H1 (cell line): ENCODE results near the gene RADX. TPM values are rescaled to one million over a fixed set of nuclear protein-coding genes. Genes with fewer than 3 reads are reported as not detected.

Experiments
- CTCF ChIA-PET: fragments of 300-600 bp; sonication (Branson Sonifier 250); formaldehyde crosslinking; loops from one replicate; lab custom pipeline; 2021; ENCODE audit not compliant: partially characterized antibody; lab: Charles Lee
- POLR2A ChIA-PET: fragments of 300-600 bp; sonication (Branson Sonifier 250); formaldehyde crosslinking; loops from one replicate; lab custom pipeline; 2021; ENCODE audit warnings: inconsistent platforms; ENCODE audit not compliant: partially characterized antibody; lab: Charles Lee
- DNase-seq, 2 experiments: peaks; one replicate each; pipeline versions ENCODE4 v3.0.0 to v3.0.0-alpha.2; 2010 to 2022; ENCODE audit warnings: low spot score in 2 of 2, low read depth in 1 of 2, mixed read lengths in 1 of 2
- FAIRE-seq: peaks from 2 replicates; lab custom pipeline; 2011; peaks lifted over from hg19 to GRCh38; lab: Jason Lieb, UNC
- H2AFZ ChIP-seq: 2 replicates; pipeline ENCODE4 v1.8.1; 2012; ENCODE audit warnings: low read length, inconsistent platforms
- H2AK5ac ChIP-seq: 2 replicates; pipeline ENCODE4 v1.6.1; 2013; ENCODE audit warnings: low read depth, low read length
- H2BK120ac ChIP-seq: replicated peaks from 2 replicates; pipeline ENCODE3; 2013; ENCODE audit warnings: low read depth, low read length, inconsistent platforms
- H2BK12ac ChIP-seq: 2 replicates; pipeline ENCODE4 v1.6.1; 2013; ENCODE audit warnings: low read depth, low read length
- H2BK15ac ChIP-seq: 2 replicates; pipeline ENCODE4 v1.6.1; 2013; ENCODE audit warnings: low read length
- H2BK20ac ChIP-seq: 2 replicates; pipeline ENCODE4 v1.6.1; 2013; ENCODE audit warnings: low read length
- H2BK5ac ChIP-seq: 2 replicates; pipeline ENCODE4 v1.6.1; 2013; ENCODE audit warnings: low read depth, low read length
- H3K14ac ChIP-seq: 2 replicates; pipeline ENCODE4 v1.6.1; 2013; ENCODE audit warnings: inconsistent platforms; ENCODE audit not compliant: insufficient read length
- H3K18ac ChIP-seq: 2 replicates; pipeline ENCODE4 v1.6.1; 2013; ENCODE audit warnings: low read length; ENCODE audit errors: extremely low read depth
- H3K23ac ChIP-seq: 2 replicates; pipeline ENCODE4 v1.6.1; 2013; ENCODE audit warnings: inconsistent platforms; ENCODE audit not compliant: insufficient read length
- H3K23me2 ChIP-seq: 2 replicates; pipeline ENCODE4 v1.6.1; 2013; ENCODE audit warnings: low read depth, low read length
- H3K27ac ChIP-seq: 2 replicates; pipeline ENCODE4 v1.6.1; 2011; ENCODE audit warnings: low read depth, low read length, inconsistent platforms
- H3K27me3 ChIP-seq, 4 experiments: replicated peaks in 1 of 4; 1 replicate in 1 of 4; 2 replicates in 3 of 4; pipeline versions ENCODE4 v1.6.1 to v1.8.1; 2011 to 2013; ENCODE audit warnings: low read length in 3 of 4, mild to moderate bottlenecking in 3 of 4, inconsistent platforms in 2 of 4, mixed read lengths in 2 of 4, moderate library complexity in 1 of 4; ENCODE audit not compliant: control insufficient read depth in 3 of 4, insufficient read depth in 3 of 4; ENCODE audit errors: extremely low read depth in 1 of 4
- H3K36me3 ChIP-seq, 4 experiments: 2 replicates each; pipeline versions ENCODE4 v1.6.1 to v1.8.1; 2011 to 2013; ENCODE audit warnings: mild to moderate bottlenecking in 4 of 4, low read length in 3 of 4, moderate library complexity in 2 of 4, control low read depth in 1 of 4, inconsistent platforms in 1 of 4; ENCODE audit not compliant: insufficient read depth in 4 of 4, control insufficient read depth in 2 of 4
- H3K4ac ChIP-seq: replicated peaks from 2 replicates; pipeline ENCODE3; 2013; ENCODE audit warnings: low read length, low read depth, mixed read lengths, inconsistent platforms; ENCODE audit not compliant: insufficient read length
- H3K4me1 ChIP-seq, 4 experiments: replicated peaks in 1 of 4; 1 replicate in 1 of 4; 2 replicates in 3 of 4; pipeline versions ENCODE4 v1.6.1 to v1.8.1; 2011 to 2013; ENCODE audit warnings: low read length in 3 of 4, inconsistent platforms in 2 of 4, mixed read lengths in 1 of 4; ENCODE audit not compliant: insufficient read depth in 4 of 4, control insufficient read depth in 3 of 4
- H3K4me2 ChIP-seq, 2 experiments: 2 replicates each; pipeline versions ENCODE4 v1.6.1 to v1.8.1; 2011 to 2013; ENCODE audit warnings: low read depth in 2 of 2, low read length in 2 of 2, control low read depth in 1 of 2, inconsistent platforms in 1 of 2, mild to moderate bottlenecking in 1 of 2; ENCODE audit not compliant: insufficient read depth in 1 of 2
- H3K4me3 ChIP-seq, 4 experiments: fragments of 200-600, 300-600 bp in 1 of 4; sonication (generic), shearing (Covaris generic), sonication (Bioruptor Twin) in 1 of 4; 2 replicates each; pipeline versions ENCODE4 v1.5.1 to v1.8.1; 2011 to 2016; ENCODE audit warnings: low read length in 4 of 4, low read depth in 3 of 4, control low read depth in 2 of 4, inconsistent platforms in 2 of 4, mild to moderate bottlenecking in 2 of 4, mixed read lengths in 1 of 4, moderate library complexity in 1 of 4; ENCODE audit not compliant: insufficient read depth in 2 of 4; ENCODE audit errors: extremely low read depth in 1 of 4
- H3K56ac ChIP-seq: replicated peaks from 2 replicates; pipeline ENCODE3; 2013; ENCODE audit warnings: low read depth, mild to moderate bottlenecking, mixed read lengths, low read length, inconsistent platforms; ENCODE audit not compliant: insufficient read length
- H3K79me1 ChIP-seq: 2 replicates; pipeline ENCODE4 v1.6.1; 2013; ENCODE audit warnings: low read depth, low read length, control low read depth
- H3K79me2 ChIP-seq, 2 experiments: 2 replicates each; pipeline versions ENCODE4 v1.6.1 to v1.8.1; 2012 to 2013; ENCODE audit warnings: low read length in 2 of 2, mild to moderate bottlenecking in 2 of 2, inconsistent platforms in 1 of 2; ENCODE audit not compliant: insufficient read depth in 2 of 2, control insufficient read depth in 1 of 2
- H3K9ac ChIP-seq, 4 experiments: replicated peaks in 1 of 4; 1 replicate in 1 of 4; 2 replicates in 3 of 4; pipeline versions ENCODE4 v1.6.1 to v1.8.1; 2011 to 2013; ENCODE audit warnings: low read depth in 3 of 4, low read length in 3 of 4, control low read depth in 2 of 4, mild to moderate bottlenecking in 2 of 4, moderate library complexity in 2 of 4, inconsistent platforms in 1 of 4; ENCODE audit errors: extremely low read depth in 1 of 4
- H3K9me3 ChIP-seq, 2 experiments: 2 replicates each; pipeline versions ENCODE4 v1.6.1 to v1.8.1; 2012 to 2013; ENCODE audit warnings: mild to moderate bottlenecking in 2 of 2, moderate library complexity in 2 of 2, control low read depth in 1 of 2, inconsistent platforms in 1 of 2, low read depth in 1 of 2, low read length in 1 of 2, mixed read lengths in 1 of 2; ENCODE audit not compliant: insufficient read depth in 2 of 2
- H4K20me1 ChIP-seq, 2 experiments: replicated peaks in 1 of 2; 2 replicates each; pipeline versions ENCODE3 to v1.8.1; 2011 to 2013; ENCODE audit warnings: inconsistent platforms in 2 of 2, low read length in 2 of 2, mild to moderate bottlenecking in 1 of 2; ENCODE audit not compliant: insufficient read depth in 2 of 2, control insufficient read depth in 1 of 2
- H4K5ac ChIP-seq: 2 replicates; pipeline ENCODE4 v1.6.1; 2013; ENCODE audit warnings: low read length, low read depth, mixed read lengths, inconsistent platforms; ENCODE audit not compliant: insufficient read length
- H4K8ac ChIP-seq: 2 replicates; pipeline ENCODE4 v1.8.0; 2013; ENCODE audit warnings: mild to moderate bottlenecking, moderate library complexity, low read length, inconsistent platforms; ENCODE audit not compliant: insufficient read depth; ENCODE audit errors: extremely low read depth
- H4K91ac ChIP-seq: replicated peaks from 2 replicates; pipeline ENCODE3; 2013; ENCODE audit warnings: low read length, mixed read lengths, inconsistent platforms; ENCODE audit not compliant: insufficient read length
- ASH2L ChIP-seq: fragments of 200-600, 300-600 bp; sonication (generic); IDR thresholded peaks from one replicate; pipeline ENCODE4 v1.7.1; 2017; ENCODE audit warnings: low read length
- EP300 ChIP-seq, 2 experiments: IDR thresholded peaks; 1 replicate in 1 of 2; 2 replicates in 1 of 2; pipeline ENCODE4 v1.6.1; 2011 to 2012; ENCODE audit warnings: low read depth in 2 of 2, low read length in 2 of 2, mild to moderate bottlenecking in 2 of 2, borderline replicate concordance in 1 of 2, inconsistent platforms in 1 of 2, moderate library complexity in 1 of 2
- WGBS, 2 experiments: shearing (Covaris generic) in 1 of 2; methylation state at CpG; one replicate each; pipeline versions ENCODE4 v1.1.6 to v1.1.7; 2013 to 2015; ENCODE audit warnings: low lambda C conversion rate in 2 of 2, mixed read lengths in 2 of 2, inconsistent platforms in 1 of 2, low coverage in 1 of 2, missing lambda C conversion rate in 1 of 2; ENCODE audit not compliant: insufficient replicate concordance in 2 of 2, insufficient coverage in 1 of 2, insufficient read length in 1 of 2; ENCODE audit errors: extremely low coverage in 1 of 2, missing lambda C conversion rate in 1 of 2; 5-methylcytosine and 5-hydroxymethylcytosine counted together
- polyA plus RNA-seq, 7 experiments: library from polyadenylated mRNA; depleted of rRNA in 3 of 7; stranded (reverse) in 5 of 7; unstranded in 2 of 7; fragments of >200 nt in 5 of 7; fragments of 200-250 nt in 2 of 7; gene quantifications; 1 replicate in 5 of 7; 2 replicates in 1 of 7; 4 replicates in 1 of 7; pipeline versions ENCODE4 v1.2.1 to v1.2.3, GENCODE V29; 2011 to 2013; ENCODE audit warnings: missing spikeins in 2 of 7, mixed read lengths in 2 of 7
- total RNA-seq: library from RNA; stranded (reverse); fragmentation: NEBNext Ultra II Directional; extraction: Animal tissue kit (Norgen Biotek cat#: 25700); gene quantifications from 2 replicates; pipeline ENCODE4 v1.2.1, GENCODE V29; 2021

Gene RADX
- total and polyA plus RNA-seq, 2 of the 8 experiments (the other 6 are each of a cell fraction or from before 2014, with no cell fraction given), result 1.7 to 4.5 TPM

DNA sequence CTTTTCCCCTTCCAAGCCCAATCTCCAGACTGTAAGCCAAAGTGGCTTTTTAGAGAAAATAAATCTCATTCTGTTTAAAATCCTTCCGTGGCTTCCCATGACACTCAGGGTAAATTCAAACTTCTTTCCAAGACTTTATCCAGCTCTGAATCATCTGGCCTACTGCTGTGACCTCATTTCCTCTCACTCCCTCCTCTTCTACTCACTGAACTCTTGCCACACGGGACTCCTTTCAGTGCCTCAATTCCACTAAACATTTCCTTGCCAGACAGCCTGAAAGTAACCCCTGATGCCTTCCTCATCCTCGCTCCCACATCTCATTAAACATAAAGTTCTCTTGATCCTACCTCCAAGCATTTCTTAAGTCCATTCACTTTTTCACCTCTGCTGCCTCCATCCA is 86.9 kb downstream of the RADX start:
- POLR2A ChIA-PET, result no interaction called here
- H3K56ac ChIP-seq, result no peak overlapping the region
- H3K27me3 ChIP-seq, result no peaks in the 10 kb centered on the region
- no peaks in the 10 kb centered on the region for H3K23me2 ChIP-seq
- DNase-seq (no peak), FAIRE-seq (no peak)
- H3K27ac ChIP-seq, result no peak overlapping the region
- H4K20me1 ChIP-seq, result no peaks in the 10 kb centered on the region
- H2BK12ac ChIP-seq, result no peak overlapping the region
- no peak overlapping the region for H2BK5ac ChIP-seq
- H3K23ac ChIP-seq, result no peak overlapping the region
- H2AFZ ChIP-seq, result no peak overlapping the region
- no peak overlapping the region for H3K18ac ChIP-seq
- no peak overlapping the region for H3K9ac ChIP-seq
- no peak overlapping the region for H3K14ac ChIP-seq
- no peak overlapping the region for H3K4ac ChIP-seq
- H4K8ac ChIP-seq, result no peak overlapping the region
- H3K79me1 ChIP-seq, result no peaks in the 10 kb centered on the region
- no peak overlapping the region for H2BK120ac ChIP-seq
- no peak overlapping the region for H2BK15ac ChIP-seq
- no peaks in the 10 kb centered on the region for H3K4me1 ChIP-seq
- no peak overlapping the region for H4K91ac ChIP-seq
- CTCF ChIA-PET, result interaction anchor here (0.8 to 1.2 kb wide), 3 partner anchors 16 to 26 kb away, joined by 3 read pairs; no protein-coding TSS in a partner anchor
- no peaks in the 10 kb centered on the region for H3K79me2 ChIP-seq
- H3K4me3 ChIP-seq, result no peak overlapping the region
- no peaks in the 10 kb centered on the region for H3K9me3 ChIP-seq
- H2BK20ac ChIP-seq, result no peak overlapping the region
- H3K36me3 ChIP-seq, result no peaks in the 10 kb centered on the region
- H2AK5ac ChIP-seq, result no peak overlapping the region
- no peak overlapping the region for H3K4me2 ChIP-seq
- no peak overlapping the region for H4K5ac ChIP-seq
- 70% methylated on average over 3 of the region's 3 CpGs; no CpG with 5 or more reads in 1 of the 2 experiments for WGBS, 2 experiments
- no peak for TF ChIP-seq EP300 (IDR thresholded peaks at IDR 0.05; ENCODE audit: borderline replicate concordance in 1 of 2, low read depth in 2 of 2, low read length in 2 of 2)
- no peak for TF ChIP-seq ASH2L
